ENCODE measurements around the gene LIN54.

Gene LIN54

GRCh38 chr4:82893942-82894341 is 116.7 kb downstream of the LIN54 start:
- in situ Hi-C loops (cut with MboI; ENCODE audit: low pct_unique_long_range_greater_than_20kb, low sequenced_read_pairs, unreplicated experiment), result loop anchor here (25.0 kb wide), 1 partner anchor 368 kb away; no protein-coding TSS in a partner anchor
- no peak for DNase-seq (ENCODE audit: low spot score)
- TF ChIP-seq, protein P1, sequence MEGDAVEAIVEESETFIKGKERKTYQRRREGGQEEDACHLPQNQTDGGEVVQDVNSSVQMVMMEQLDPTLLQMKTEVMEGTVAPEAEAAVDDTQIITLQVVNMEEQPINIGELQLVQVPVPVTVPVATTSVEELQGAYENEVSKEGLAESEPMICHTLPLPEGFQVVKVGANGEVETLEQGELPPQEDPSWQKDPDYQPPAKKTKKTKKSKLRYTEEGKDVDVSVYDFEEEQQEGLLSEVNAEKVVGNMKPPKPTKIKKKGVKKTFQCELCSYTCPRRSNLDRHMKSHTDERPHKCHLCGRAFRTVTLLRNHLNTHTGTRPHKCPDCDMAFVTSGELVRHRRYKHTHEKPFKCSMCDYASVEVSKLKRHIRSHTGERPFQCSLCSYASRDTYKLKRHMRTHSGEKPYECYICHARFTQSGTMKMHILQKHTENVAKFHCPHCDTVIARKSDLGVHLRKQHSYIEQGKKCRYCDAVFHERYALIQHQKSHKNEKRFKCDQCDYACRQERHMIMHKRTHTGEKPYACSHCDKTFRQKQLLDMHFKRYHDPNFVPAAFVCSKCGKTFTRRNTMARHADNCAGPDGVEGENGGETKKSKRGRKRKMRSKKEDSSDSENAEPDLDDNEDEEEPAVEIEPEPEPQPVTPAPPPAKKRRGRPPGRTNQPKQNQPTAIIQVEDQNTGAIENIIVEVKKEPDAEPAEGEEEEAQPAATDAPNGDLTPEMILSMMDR (IDR thresholded peaks at IDR 0.05; ENCODE audit: extremely low read depth, insufficient read depth, missing control alignments), result no peak

DNA sequence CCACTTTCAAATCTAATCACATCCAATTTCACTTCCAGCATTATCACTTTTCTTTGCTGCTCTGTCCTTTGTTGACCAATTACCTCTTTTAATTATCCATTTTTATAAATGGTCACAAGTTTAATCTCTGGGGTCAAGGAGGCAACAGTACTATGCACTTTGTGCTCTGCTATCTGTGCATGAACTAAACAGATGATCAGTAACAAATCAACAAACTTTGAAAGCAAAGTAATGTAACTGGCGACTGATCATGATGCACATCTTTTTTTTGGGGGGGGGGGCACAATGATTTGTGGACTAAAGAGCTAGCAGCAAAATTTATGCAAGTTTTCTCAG is 118.2 kb downstream of the LIN54 start:
- TF ChIP-seq, protein P1 (IDR thresholded peaks at IDR 0.05; ENCODE audit: extremely low read depth, insufficient read depth, missing control alignments), result no peak
- no peak for DNase-seq (ENCODE audit: low spot score)

GRCh38 chr4:82891707-82892466 is 118.7 kb downstream of the LIN54 start:
- in situ Hi-C loops (cut with MboI; ENCODE audit: low pct_unique_long_range_greater_than_20kb, low sequenced_read_pairs, unreplicated experiment), result loop anchor here (25.0 kb wide), 1 partner anchor 370 kb away; no protein-coding TSS in a partner anchor

More for the DNA sequence above, 118.2 kb downstream of the LIN54 start:
- in situ Hi-C loops (cut with MboI; ENCODE audit: low pct_unique_long_range_greater_than_20kb, low sequenced_read_pairs, unreplicated experiment), result loop anchor here (25.0 kb wide), 1 partner anchor 370 kb away; no protein-coding TSS in a partner anchor

GRCh38 chr4:82890901-82891706 is 119.5 kb downstream of the LIN54 start, which contains the start of gene SEC31A:
SEC31A (minus strand) TSS chr4:82891153; CDS start chr4:82881936, 9,217 bp downstream.
- in situ Hi-C loops (cut with MboI; ENCODE audit: low pct_unique_long_range_greater_than_20kb, low sequenced_read_pairs, unreplicated experiment), result loop anchor here (25.0 kb wide), 1 partner anchor 371 kb away; no protein-coding TSS in a partner anchor

More at GRCh38 chr4:82891707-82892466, 118.7 kb downstream of the LIN54 start:
- TF ChIP-seq, protein P1 (IDR thresholded peaks at IDR 0.05; ENCODE audit: extremely low read depth, insufficient read depth, missing control alignments), result no peak
- DNase-seq (ENCODE audit: low spot score), result no peak

GRCh38 chr4:82890528-82890900 is 120.1 kb downstream of the LIN54 start:
- in situ Hi-C loops (cut with MboI; ENCODE audit: low pct_unique_long_range_greater_than_20kb, low sequenced_read_pairs, unreplicated experiment), result loop anchor here (25.0 kb wide), 1 partner anchor 372 kb away; no protein-coding TSS in a partner anchor
- TF ChIP-seq, protein P1 (IDR thresholded peaks at IDR 0.05; ENCODE audit: extremely low read depth, insufficient read depth, missing control alignments), result no peak
- no peak for DNase-seq (ENCODE audit: low spot score)

More at GRCh38 chr4:82890901-82891706, 119.5 kb downstream of the LIN54 start, which contains the start of gene SEC31A:
- TF ChIP-seq, protein P1 (IDR thresholded peaks at IDR 0.05; ENCODE audit: extremely low read depth, insufficient read depth, missing control alignments), result no peak
- DNase-seq (ENCODE audit: low spot score), result peak; percentile 92

DNA sequence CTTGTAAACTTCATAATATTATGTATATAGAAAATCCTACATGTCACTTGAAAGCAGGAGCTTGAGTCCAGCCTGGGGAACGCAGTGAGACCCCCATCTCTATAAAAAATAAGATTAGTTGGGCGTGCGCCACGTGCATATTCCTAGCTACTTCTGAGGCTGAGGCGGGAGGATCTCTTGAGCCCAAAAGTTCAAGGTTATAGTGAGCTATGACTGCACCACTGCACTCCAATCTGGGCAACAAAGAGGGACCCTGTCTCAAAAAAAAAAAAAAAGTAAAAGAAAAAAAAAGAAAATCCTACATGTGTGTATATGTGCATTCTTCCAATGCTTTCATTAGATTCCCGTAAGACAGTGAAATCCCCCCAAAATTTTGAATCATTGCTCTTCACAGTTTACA is 121.3 kb downstream of the LIN54 start:
- TF ChIP-seq, protein P1 (IDR thresholded peaks at IDR 0.05; ENCODE audit: extremely low read depth, insufficient read depth, missing control alignments), result no peak
- no peak for DNase-seq (ENCODE audit: low spot score)
- in situ Hi-C loops (cut with MboI; ENCODE audit: low pct_unique_long_range_greater_than_20kb, low sequenced_read_pairs, unreplicated experiment), result loop anchor here (25.0 kb wide), 1 partner anchor 373 kb away; no protein-coding TSS in a partner anchor

Data from GM13977 (cell line).